Natural killer cell treated with Interleukin-12 subunit alpha and Interleukin-12 subunit beta and Interleukin-15 and Interleukin-18, amount 100 ng/mL, for 72 hours (primary cell): ENCODE results near the gene CALU. TPM values are rescaled to one million over a fixed set of nuclear protein-coding genes. Genes with fewer than 3 reads are reported as not detected.
A peak's percentile ranks its signal among the peaks of the same experiment; 100 is the strongest.

Experiments used
- ATAC-seq, 2 donors: fragments of 150-1000 bp; cut with Tn5 transposase in 1 of 2; sonication (Bioruptor Pico), chemical (Tn5 transposase) in 1 of 2; 2 replicates each; pipeline ENCODE4 v1.10.0; 2021
- DNase-seq: peaks from one replicate; pipeline ENCODE4 v3.0.0; 2022; ENCODE audit warnings: low spot score
- H3K27ac Mint-ChIP-seq, 2 donors: 1 replicate in 1 of 2; 2 replicates in 1 of 2; pipeline ENCODE4 v1.8.0; 2022; ENCODE audit warnings: mixed read lengths in 2 of 2, mild to moderate bottlenecking in 1 of 2, moderate library complexity in 1 of 2
- H3K27me3 Mint-ChIP-seq, 2 donors: 1 replicate in 1 of 2; 2 replicates in 1 of 2; pipeline ENCODE4 v1.8.0; 2022; ENCODE audit warnings: mixed read lengths in 2 of 2
- H3K36me3 Mint-ChIP-seq: one replicate; pipeline ENCODE4 v1.8.0; 2022; ENCODE audit warnings: mixed read lengths
- H3K4me1 Mint-ChIP-seq, 2 donors: 1 replicate in 1 of 2; 2 replicates in 1 of 2; pipeline ENCODE4 v1.8.0; 2022; ENCODE audit warnings: low read depth in 2 of 2, mixed read lengths in 2 of 2, mild to moderate bottlenecking in 1 of 2
- H3K4me3 Mint-ChIP-seq: one replicate; pipeline ENCODE4 v1.8.0; 2022; ENCODE audit warnings: mixed read lengths
- H3K9me3 Mint-ChIP-seq: 2 replicates; pipeline ENCODE4 v1.8.0; 2022; ENCODE audit warnings: mixed read lengths
- total RNA-seq, 2 donors: library from RNA; stranded (reverse); gene quantifications; one replicate each; pipeline ENCODE4 v1.2.3, GENCODE V29; 2022

CALU gene
- total RNA-seq, 2 donors from 2014 or later, result 46.3 to 60.5 TPM

DNA sequence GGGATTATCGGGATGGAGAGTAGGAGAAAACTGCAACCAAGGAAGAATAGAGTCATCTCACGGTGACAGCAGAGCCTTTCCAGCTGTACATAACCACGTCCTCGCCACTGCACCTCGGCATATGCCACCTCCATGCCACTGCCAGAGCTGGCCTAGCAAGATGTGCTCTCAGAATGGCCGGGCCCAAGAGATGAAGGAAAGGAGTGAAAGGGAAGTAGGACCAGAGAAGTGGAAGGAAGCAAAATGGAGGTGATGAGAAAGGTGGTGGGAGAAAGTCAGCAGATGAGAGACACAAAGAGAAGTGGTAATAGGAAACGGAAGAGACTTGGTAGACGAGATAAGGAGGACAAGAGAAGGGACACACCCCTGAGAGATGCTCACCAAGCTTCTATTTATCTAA, 8.0 kb upstream of the CALU start:
- H3K27me3 Mint-ChIP-seq, result peaks cover 20 to 22% of the 10 kb centered on the region in 2 donors
- ATAC-seq (no peak), DNase-seq (no peak)
- no peak overlapping the region for H3K27ac Mint-ChIP-seq
- no peaks in the 10 kb centered on the region for H3K4me1 Mint-ChIP-seq
- no peaks in the 10 kb centered on the region for H3K36me3 Mint-ChIP-seq
- no peak overlapping the region for H3K4me3 Mint-ChIP-seq
- H3K9me3 Mint-ChIP-seq, result no peaks in the 10 kb centered on the region

GRCh38 chr7:128732521-128733277, 6.5 kb upstream of the CALU start:
- Mint-ChIP-seq H3K4me1 (no peaks in the 10 kb centered on the region), H3K27ac (no peak overlapping the region), H3K9me3 (no peaks in the 10 kb centered on the region), H3K36me3 (no peaks in the 10 kb centered on the region), H3K4me3 (no peak overlapping the region), H3K27me3 (peaks cover 8 to 17% of the 10 kb centered on the region in 2 donors)
- no peak for DNase-seq
- ATAC-seq, result no peak

- ATAC-seq, result no peak
- Mint-ChIP-seq H3K27me3 (peaks cover 5 to 16% of the 10 kb centered on the region in 2 donors), H3K4me3 (no peak overlapping the region)
Observed at GRCh38 chr7:128733278-128733645, 5.9 kb upstream of the CALU start.

GRCh38 chr7:128734890-128735289, 4.3 kb upstream of the CALU start:
- Mint-ChIP-seq H3K36me3 (no peaks in the 10 kb centered on the region), H3K9me3 (no peaks in the 10 kb centered on the region), H3K27ac (no peak overlapping the region), H3K4me3 (no peak overlapping the region), H3K27me3 (peaks cover 5 to 16% of the 10 kb centered on the region in 2 donors), H3K4me1 (peaks cover 9 to 17% of the 10 kb centered on the region in 2 donors)
- DNase-seq (no peak), ATAC-seq (no peak)

More at GRCh38 chr7:128733278-128733645, 5.9 kb upstream of the CALU start:
- Mint-ChIP-seq H3K4me1 (peaks cover under 1 to 3% of the 10 kb centered on the region in 2 donors), H3K36me3 (no peaks in the 10 kb centered on the region), H3K9me3 (no peaks in the 10 kb centered on the region), H3K27ac (no peak overlapping the region)
- DNase-seq, result no peak

GRCh38 chr7:128735436-128735835, 3.7 kb upstream of the CALU start:
- H3K4me1 Mint-ChIP-seq, result peaks cover 9 to 18% of the 10 kb centered on the region in 2 donors
- no peak overlapping the region for H3K27ac Mint-ChIP-seq
- ATAC-seq (no peak), DNase-seq (no peak)
- H3K4me3 Mint-ChIP-seq, result no peak overlapping the region
- peaks cover 5 to 16% of the 10 kb centered on the region in 2 donors for H3K27me3 Mint-ChIP-seq
- no peaks in the 10 kb centered on the region for H3K9me3 Mint-ChIP-seq
- H3K36me3 Mint-ChIP-seq, result no peaks in the 10 kb centered on the region

- Mint-ChIP-seq H3K9me3 (no peaks in the 10 kb centered on the region), H3K27me3 (peaks cover 0 to 11% of the 10 kb centered on the region in 2 donors), H3K4me3 (no peak overlapping the region), H3K36me3 (no peaks in the 10 kb centered on the region), H3K27ac (no peak overlapping the region), H3K4me1 (peaks cover 20 to 31% of the 10 kb centered on the region in 2 donors)
- ATAC-seq (no peak), DNase-seq (no peak)
Observed at GRCh38 chr7:128737441-128737840, 1.7 kb upstream of the CALU start.

DNA sequence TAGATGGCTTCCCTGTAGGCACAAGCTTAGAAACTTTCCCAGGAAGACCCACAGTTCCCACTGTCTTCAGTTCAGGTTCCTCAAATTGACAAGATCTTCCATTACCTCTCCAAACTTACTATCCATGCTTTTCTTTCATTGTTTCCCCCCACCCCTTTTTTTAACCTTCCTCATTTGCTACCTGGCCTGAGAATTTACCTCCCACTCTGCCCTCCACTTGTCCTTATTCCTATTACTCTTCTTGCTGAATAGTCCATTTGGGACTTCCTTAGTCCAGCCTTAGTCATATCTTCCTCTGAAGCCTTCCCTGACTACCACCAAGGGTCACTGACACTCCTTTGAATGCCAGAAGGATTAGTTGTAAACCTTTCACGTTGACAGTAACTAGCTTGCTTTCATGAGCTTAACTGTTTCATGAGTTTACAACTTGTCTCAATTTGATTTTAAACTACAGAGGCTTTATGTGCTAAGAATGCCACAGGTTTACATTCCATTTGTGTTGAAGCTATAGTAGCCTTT, 1.2 kb upstream of the CALU start:
- Mint-ChIP-seq H3K36me3 (no peaks in the 10 kb centered on the region), H3K4me1 (peaks cover 20 to 32% of the 10 kb centered on the region in 2 donors), H3K27ac (peak overlapping the region; percentile 86 to 97), H3K9me3 (no peaks in the 10 kb centered on the region), H3K4me3 (peak overlapping the region; percentile 92), H3K27me3 (peaks cover 0 to 11% of the 10 kb centered on the region in 2 donors)
- DNase-seq, result no peak
- ATAC-seq, result no peak

GRCh38 chr7:128738570-128739047, 550 bp upstream of the CALU start:
- DNase-seq (no peak), ATAC-seq (peak in 1 of 2 donors; percentile 11)
- H3K27ac Mint-ChIP-seq, result peak overlapping the region; percentile 86 to 97
- H3K9me3 Mint-ChIP-seq, result no peaks in the 10 kb centered on the region
- no peaks in the 10 kb centered on the region for H3K36me3 Mint-ChIP-seq
- peaks cover 0 to 11% of the 10 kb centered on the region in 2 donors for H3K27me3 Mint-ChIP-seq
- H3K4me3 Mint-ChIP-seq, result peak overlapping the region; percentile 92
- peaks cover 20 to 32% of the 10 kb centered on the region in 2 donors for H3K4me1 Mint-ChIP-seq

DNA sequence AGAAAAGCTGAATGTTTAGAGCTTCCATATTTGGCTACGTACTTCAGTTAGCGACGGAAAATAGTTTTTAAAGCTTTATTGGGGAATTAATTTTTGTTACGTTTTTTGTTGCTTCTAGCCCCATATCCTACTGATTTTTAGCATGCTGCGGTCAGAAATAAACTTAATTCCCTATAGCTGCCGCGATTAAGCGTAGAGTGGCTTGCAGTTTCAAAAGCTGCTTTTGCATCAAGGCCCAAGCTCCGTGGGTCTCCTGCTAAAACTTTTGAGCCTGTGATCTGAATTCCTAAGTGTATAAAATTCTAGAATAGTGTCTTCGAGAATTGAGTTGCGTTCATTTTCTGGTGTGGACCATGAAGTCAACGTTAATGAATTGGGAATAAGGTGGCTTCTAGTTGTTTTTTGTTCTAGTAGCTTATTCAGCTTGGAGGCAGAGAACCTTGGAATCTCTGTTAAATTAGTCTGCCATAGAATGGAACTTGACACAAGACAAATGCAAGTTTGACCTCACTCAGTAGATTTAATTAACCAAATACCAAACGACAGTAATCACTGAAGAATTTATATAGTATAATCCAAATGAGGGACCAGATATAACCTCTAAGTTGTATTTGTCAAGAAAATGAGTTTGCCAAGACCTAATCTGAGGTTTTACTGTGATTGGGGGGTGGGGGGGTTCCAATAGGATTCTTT, 977 bp downstream of the CALU start:
- Mint-ChIP-seq H3K4me1 (peaks cover 28 to 39% of the 10 kb centered on the region in 2 donors), H3K36me3 (no peaks in the 10 kb centered on the region), H3K27ac (peak overlapping the region; percentile 86 to 97)

GRCh38 chr7:128740996-128741395, 1.8 kb downstream of the CALU start:
- DNase-seq, result no peak
- Mint-ChIP-seq H3K27ac (no peak overlapping the region), H3K9me3 (no peaks in the 10 kb centered on the region), H3K36me3 (no peaks in the 10 kb centered on the region), H3K4me1 (peaks cover 28 to 39% of the 10 kb centered on the region in 2 donors), H3K27me3 (peaks cover 0 to 6% of the 10 kb centered on the region in 2 donors), H3K4me3 (peak overlapping the region; percentile 52)
- no peak for ATAC-seq

More for the DNA sequence above, 977 bp downstream of the CALU start:
- Mint-ChIP-seq H3K9me3 (no peaks in the 10 kb centered on the region), H3K27me3 (peaks cover 0 to 10% of the 10 kb centered on the region in 2 donors), H3K4me3 (peak overlapping the region; percentile 92)
- DNase-seq, result no peak
- no peak for ATAC-seq

GRCh38 chr7:128741491-128741890, 2.3 kb downstream of the CALU start:
- H3K27me3 Mint-ChIP-seq, result peaks cover 0 to 3% of the 10 kb centered on the region in 2 donors
- DNase-seq (no peak), ATAC-seq (no peak)
- no peaks in the 10 kb centered on the region for H3K36me3 Mint-ChIP-seq
- no peaks in the 10 kb centered on the region for H3K9me3 Mint-ChIP-seq
- H3K4me1 Mint-ChIP-seq, result peaks cover 28 to 39% of the 10 kb centered on the region in 2 donors
- peak overlapping the region; percentile 52 for H3K4me3 Mint-ChIP-seq
- no peak overlapping the region for H3K27ac Mint-ChIP-seq

DNA sequence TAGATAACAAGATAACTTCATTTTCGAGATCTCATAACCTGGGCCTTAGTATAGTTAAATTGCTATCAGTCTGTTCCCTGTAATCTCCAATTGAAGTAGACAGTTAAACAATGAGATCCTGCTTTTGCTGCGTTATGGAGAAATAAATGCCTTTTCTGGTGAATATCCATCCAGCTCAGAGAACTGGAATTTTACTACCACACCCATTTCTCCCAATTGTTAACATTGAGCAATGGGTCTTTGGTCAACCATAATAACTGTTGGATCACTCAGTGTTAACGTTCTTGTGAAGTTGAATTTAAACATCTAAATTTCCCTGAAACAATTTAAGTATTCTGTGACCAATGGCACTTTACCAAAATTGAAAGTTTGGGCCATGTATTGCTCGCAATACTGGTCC, 3.0 kb downstream of the CALU start:
- DNase-seq, result no peak
- Mint-ChIP-seq H3K4me3 (no peak overlapping the region), H3K4me1 (peaks cover 28 to 43% of the 10 kb centered on the region in 2 donors), H3K27me3 (no peaks in the 10 kb centered on the region), H3K9me3 (no peaks in the 10 kb centered on the region), H3K36me3 (no peaks in the 10 kb centered on the region), H3K27ac (peak overlapping the region in 1 of 2 donors; percentile 51)
- ATAC-seq, result no peak

DNA sequence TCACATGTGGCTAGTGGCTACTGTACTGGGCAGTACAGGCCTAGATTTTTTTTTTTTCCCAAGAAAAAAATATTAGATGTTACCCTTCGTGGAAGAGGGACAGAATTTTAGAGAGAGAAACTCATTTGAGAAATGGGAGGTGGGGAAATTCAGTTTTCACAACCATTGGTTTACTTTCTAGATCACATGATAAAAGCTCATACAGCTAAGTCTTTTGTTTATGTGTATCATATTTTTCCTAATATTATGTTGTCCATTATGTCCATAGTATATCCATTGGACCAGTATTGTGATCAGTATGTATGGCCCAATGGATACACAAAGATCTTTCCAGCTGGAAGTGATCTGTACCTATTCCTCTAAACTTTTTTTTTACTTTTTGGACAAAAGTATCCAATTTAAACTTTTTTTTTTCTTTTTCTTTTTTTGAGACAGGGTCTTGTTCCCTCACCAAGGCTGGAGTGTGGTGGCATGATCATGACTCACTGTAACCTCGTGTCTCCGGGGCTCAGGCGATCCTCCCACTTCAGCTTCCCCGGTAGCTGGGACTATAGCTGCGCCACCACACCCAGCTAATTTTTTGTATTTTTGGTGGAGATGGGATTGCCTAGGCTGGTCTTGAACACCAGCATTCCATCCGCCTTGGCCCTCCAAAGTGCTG, 4.1 kb downstream of the CALU start:
- H3K9me3 Mint-ChIP-seq, result no peaks in the 10 kb centered on the region
- H3K27ac Mint-ChIP-seq, result no peak overlapping the region
- H3K4me3 Mint-ChIP-seq, result no peak overlapping the region
- H3K4me1 Mint-ChIP-seq, result peaks cover 34 to 48% of the 10 kb centered on the region in 2 donors
- no peaks in the 10 kb centered on the region for H3K36me3 Mint-ChIP-seq
- ATAC-seq (no peak), DNase-seq (no peak)
- H3K27me3 Mint-ChIP-seq, result no peaks in the 10 kb centered on the region
